CD14-positive monocyte (primary cell): ENCODE measurements around the gene QPCT. TPM values are rescaled to one million over a fixed set of nuclear protein-coding genes. Genes with fewer than 3 reads are reported as not detected.

ENCODE experiments used
- DNase-seq, 3 donors: peaks; one replicate each; pipeline ENCODE4 v3.0.0-alpha.2; 2011 to 2022
- H2AFZ ChIP-seq: 2 replicates; pipeline ENCODE4 v1.6.0; 2012; ENCODE audit warnings: mild to moderate bottlenecking, low read depth, low read length, inconsistent platforms; ENCODE audit not compliant: insufficient read depth, poor library complexity, severe bottlenecking
- H3K27ac ChIP-seq, 2 donors: 1 replicate in 1 of 2; 2 replicates in 1 of 2; pipeline ENCODE4 v1.5.1; 2012 to 2013; ENCODE audit warnings: low read length in 2 of 2, control low read depth in 1 of 2, inconsistent platforms in 1 of 2, low read depth in 1 of 2, mild to moderate bottlenecking in 1 of 2
- H3K27me3 ChIP-seq, 2 donors: one replicate each; pipeline versions ENCODE4 v1.6.0 to v1.6.1; 2011 to 2013; ENCODE audit warnings: low read length in 2 of 2; ENCODE audit not compliant: control insufficient read depth in 2 of 2, insufficient read depth in 2 of 2
- H3K36me3 ChIP-seq, 2 donors: replicated peaks in 1 of 2; 1 replicate in 1 of 2; 2 replicates in 1 of 2; pipeline versions ENCODE4 v1.5.1 to v1.6.1; 2012 to 2013; ENCODE audit warnings: low read length in 2 of 2, control low read depth in 1 of 2, inconsistent platforms in 1 of 2, mild to moderate bottlenecking in 1 of 2; ENCODE audit not compliant: insufficient read depth in 2 of 2, control insufficient read depth in 1 of 2
- H3K4me1 ChIP-seq, 2 donors: 1 replicate in 1 of 2; 2 replicates in 1 of 2; pipeline versions ENCODE4 v1.5.1 to v1.6.1; 2012 to 2013; ENCODE audit warnings: low read length in 2 of 2, control low read depth in 1 of 2, inconsistent platforms in 1 of 2, mild to moderate bottlenecking in 1 of 2, moderate library complexity in 1 of 2; ENCODE audit not compliant: insufficient read depth in 2 of 2, control insufficient read depth in 1 of 2
- H3K4me2 ChIP-seq: replicated peaks from 2 replicates; pipeline ENCODE3; 2012; ENCODE audit warnings: low read length, moderate library complexity, mild to moderate bottlenecking; ENCODE audit not compliant: poor library complexity, severe bottlenecking; ENCODE audit errors: extremely low read depth
- H3K4me3 ChIP-seq, 3 experiments: fragments of 200-600 bp in 1 of 3; sonication (generic) in 1 of 3; replicated peaks in 1 of 3; 1 replicate in 2 of 3; 2 replicates in 1 of 3; pipeline ENCODE4 v1.5.1; 2011 to 2013; ENCODE audit warnings: low read length in 3 of 3, mild to moderate bottlenecking in 3 of 3, control low read depth in 2 of 3, low read depth in 2 of 3, inconsistent platforms in 1 of 3, moderate library complexity in 1 of 3
- H3K79me2 ChIP-seq: 2 replicates; pipeline ENCODE4 v1.6.0; 2012; ENCODE audit warnings: mild to moderate bottlenecking, control low read depth, inconsistent platforms, low read length, moderate library complexity; ENCODE audit not compliant: insufficient read depth
- H3K9ac ChIP-seq: 2 replicates; pipeline ENCODE4 v1.6.0; 2017; ENCODE audit warnings: low read length, mild to moderate bottlenecking; ENCODE audit not compliant: insufficient read depth, poor library complexity, severe bottlenecking
- H3K9me3 ChIP-seq, 2 donors: replicated peaks in 1 of 2; 1 replicate in 1 of 2; 2 replicates in 1 of 2; pipeline versions ENCODE4 v1.5.1 to v1.6.1; 2012 to 2013; ENCODE audit warnings: low read length in 2 of 2, control low read depth in 1 of 2; ENCODE audit not compliant: control insufficient read depth in 1 of 2, insufficient read depth in 1 of 2
- H4K20me1 ChIP-seq: 2 replicates; pipeline ENCODE4 v1.6.0; 2012; ENCODE audit warnings: mild to moderate bottlenecking, low read length, control low read depth, moderate library complexity; ENCODE audit not compliant: insufficient read depth
- H3K27ac Mint-ChIP-seq, 7 donors: one replicate each; pipeline ENCODE4 v1.8.0; 2020; ENCODE audit warnings: mild to moderate bottlenecking in 7 of 7, mixed read lengths in 7 of 7, moderate library complexity in 6 of 7, inconsistent platforms in 2 of 7
- H3K27me3 Mint-ChIP-seq, 3 donors: one replicate each; pipeline ENCODE4 v1.8.0; 2021 to 2022; ENCODE audit warnings: low read depth in 3 of 3, mild to moderate bottlenecking in 3 of 3, mixed read lengths in 3 of 3, moderate library complexity in 3 of 3, inconsistent platforms in 1 of 3
- H3K36me3 Mint-ChIP-seq, 2 donors: one replicate each; pipeline ENCODE4 v1.8.0; 2020; ENCODE audit warnings: mixed read lengths in 2 of 2, inconsistent platforms in 1 of 2, mild to moderate bottlenecking in 1 of 2
- H3K4me1 Mint-ChIP-seq: one replicate; pipeline ENCODE4 v1.8.0; 2020; ENCODE audit warnings: mild to moderate bottlenecking, mixed read lengths
- H3K4me3 Mint-ChIP-seq, 2 donors: one replicate each; pipeline ENCODE4 v1.8.0; 2020; ENCODE audit warnings: mild to moderate bottlenecking in 2 of 2, mixed read lengths in 2 of 2, moderate library complexity in 1 of 2
- H3K9me3 Mint-ChIP-seq, 7 donors: one replicate each; pipeline ENCODE4 v1.8.0; 2020 to 2022; ENCODE audit warnings: mixed read lengths in 7 of 7, mild to moderate bottlenecking in 6 of 7, moderate library complexity in 6 of 7, inconsistent platforms in 2 of 7
- WGBS: methylation state at CpG from one replicate; pipeline ENCODE4 v1.1.5; 2013; ENCODE audit warnings: missing lambda C conversion rate; ENCODE audit not compliant: insufficient coverage; 5-methylcytosine and 5-hydroxymethylcytosine counted together
- intact Hi-C, 2 donors: fragments of 100-400 bp; cut with micrococcal nuclease; formaldehyde crosslinking; loops; one replicate each; pipeline versions ENCODE4 v1.15.0 to v1.15.1; 2023
- polyA plus RNA-seq, 3 donors: library from polyadenylated mRNA; depleted of rRNA in 1 of 3; unstranded in 2 of 3; stranded (reverse) in 1 of 3; fragments of 300-500 nt in 2 of 3; fragments of >200 nt in 1 of 3; fragmentation: Illumina TruSeq in 2 of 3; gene quantifications; 1 replicate in 2 of 3; 2 replicates in 1 of 3; pipeline ENCODE4 v1.2.3, GENCODE V29; 2012 to 2021
- TF ChIP-seq, protein P1 (sequence below): fragments of 200-600 bp; IDR thresholded peaks from one replicate; pipeline ENCODE4 v1.8.0; 2022; ENCODE audit warnings: antibody characterized with exemption, mild to moderate bottlenecking

QPCT gene
- polyA plus RNA-seq, 3 donors = 54.7 to 302 (median 272) TPM

DNA sequence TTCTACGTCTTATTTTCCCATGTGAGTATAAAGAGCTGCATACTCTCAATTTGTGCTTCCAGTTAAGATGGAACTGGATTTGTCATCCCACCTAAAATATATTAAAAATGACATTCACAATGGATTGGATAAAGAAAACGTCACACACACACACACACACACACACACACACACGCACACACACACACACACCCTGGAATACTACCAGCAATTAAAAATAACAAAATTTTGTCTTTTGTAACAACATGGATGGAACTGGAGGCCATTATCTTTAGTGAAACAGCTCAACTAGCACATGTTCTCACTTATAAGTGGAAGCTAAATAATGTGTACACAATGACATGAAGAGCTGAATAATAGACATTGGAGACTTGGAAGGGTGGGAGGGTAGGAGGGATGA is 3.8 kb upstream of the QPCT start:
- Mint-ChIP-seq H3K27me3 (peaks cover 2 to 3% (median 2%) of the 10 kb centered on the region in 3 donors), H3K9me3 (peaks cover 0 to 3% (median 0%) of the 10 kb centered on the region in 7 donors), H3K36me3 (no peaks in the 10 kb centered on the region), H3K4me3 (no peak overlapping the region), H3K4me1 (peaks cover 44% of the 10 kb centered on the region), H3K27ac (no peak overlapping the region)
- DNase-seq = no peak
- H2AFZ ChIP-seq = no peak overlapping the region
- intact Hi-C loops = no loop called here
- no peak overlapping the region for H3K4me3 ChIP-seq
- H3K4me2 ChIP-seq = no peak overlapping the region
- H3K27me3 ChIP-seq = no peaks in the 10 kb centered on the region
- H3K9ac ChIP-seq = no peak overlapping the region
- TF ChIP-seq, protein P1, sequence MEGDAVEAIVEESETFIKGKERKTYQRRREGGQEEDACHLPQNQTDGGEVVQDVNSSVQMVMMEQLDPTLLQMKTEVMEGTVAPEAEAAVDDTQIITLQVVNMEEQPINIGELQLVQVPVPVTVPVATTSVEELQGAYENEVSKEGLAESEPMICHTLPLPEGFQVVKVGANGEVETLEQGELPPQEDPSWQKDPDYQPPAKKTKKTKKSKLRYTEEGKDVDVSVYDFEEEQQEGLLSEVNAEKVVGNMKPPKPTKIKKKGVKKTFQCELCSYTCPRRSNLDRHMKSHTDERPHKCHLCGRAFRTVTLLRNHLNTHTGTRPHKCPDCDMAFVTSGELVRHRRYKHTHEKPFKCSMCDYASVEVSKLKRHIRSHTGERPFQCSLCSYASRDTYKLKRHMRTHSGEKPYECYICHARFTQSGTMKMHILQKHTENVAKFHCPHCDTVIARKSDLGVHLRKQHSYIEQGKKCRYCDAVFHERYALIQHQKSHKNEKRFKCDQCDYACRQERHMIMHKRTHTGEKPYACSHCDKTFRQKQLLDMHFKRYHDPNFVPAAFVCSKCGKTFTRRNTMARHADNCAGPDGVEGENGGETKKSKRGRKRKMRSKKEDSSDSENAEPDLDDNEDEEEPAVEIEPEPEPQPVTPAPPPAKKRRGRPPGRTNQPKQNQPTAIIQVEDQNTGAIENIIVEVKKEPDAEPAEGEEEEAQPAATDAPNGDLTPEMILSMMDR = no peak
- no peaks in the 10 kb centered on the region for H4K20me1 ChIP-seq
- no peaks in the 10 kb centered on the region for H3K36me3 ChIP-seq
- H3K27ac ChIP-seq = no peak overlapping the region
- H3K79me2 ChIP-seq = peaks cover 9% of the 10 kb centered on the region
- WGBS = no CpG with 5 or more reads among the region's 3 CpGs
- peaks cover 27 to 52% of the 10 kb centered on the region in 2 donors for H3K4me1 ChIP-seq
- no peaks in the 10 kb centered on the region for H3K9me3 ChIP-seq

DNA sequence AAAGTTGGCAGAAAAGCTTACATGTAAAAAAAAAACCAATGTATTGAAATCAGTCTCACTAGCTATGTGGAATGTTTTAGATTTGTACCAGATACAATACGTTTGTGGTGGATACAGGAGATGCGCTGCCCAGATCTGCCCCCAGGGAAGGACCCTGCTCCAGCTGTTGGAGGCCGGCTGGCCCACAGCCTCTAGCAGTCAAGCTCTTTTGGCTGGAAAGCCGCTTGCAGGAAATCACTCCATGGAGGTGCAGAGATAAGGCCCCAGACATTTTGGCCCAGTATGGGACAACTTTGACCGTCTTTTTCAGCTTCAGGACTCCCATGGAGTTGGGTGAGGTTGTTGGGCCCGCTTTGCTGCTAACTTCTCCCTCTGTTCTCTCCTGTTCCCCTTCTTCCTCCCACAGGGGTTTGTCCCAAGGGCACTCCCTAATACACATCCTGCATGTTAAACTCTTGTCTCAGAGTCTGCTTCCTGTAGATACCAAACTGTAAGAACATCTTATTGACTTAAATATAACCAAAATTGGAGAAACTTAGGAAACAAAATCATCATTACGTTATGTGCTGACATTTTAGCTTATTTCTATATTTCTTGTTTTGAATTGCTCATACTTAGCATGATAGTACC is 1.7 kb upstream of the QPCT start:
- Histone ChIP-seq H3K27me3 (no peaks in the 10 kb centered on the region), H3K79me2 (peaks cover 27% of the 10 kb centered on the region), H4K20me1 (no peaks in the 10 kb centered on the region), H2AFZ (no peak overlapping the region), H3K4me2 (no peak overlapping the region), H3K36me3 (no peaks in the 10 kb centered on the region), H3K9me3 (no peaks in the 10 kb centered on the region), H3K9ac (no peak overlapping the region), H3K27ac (no peak overlapping the region), H3K4me3 (no peak overlapping the region), H3K4me1 (peaks cover 44 to 60% of the 10 kb centered on the region in 2 donors)
- peaks cover 0 to 3% (median 0%) of the 10 kb centered on the region in 7 donors for H3K9me3 Mint-ChIP-seq
- peaks cover 51% of the 10 kb centered on the region for H3K4me1 Mint-ChIP-seq
- intact Hi-C loops = no loop called here
- peak overlapping the region in 1 of 2 donors; percentile 55 for H3K4me3 Mint-ChIP-seq
- no peak for DNase-seq
- 100% methylated on average over 3 of the region's 7 CpGs for WGBS
- H3K27me3 Mint-ChIP-seq = peaks cover 2 to 3% (median 2%) of the 10 kb centered on the region in 3 donors
- TF ChIP-seq, protein P1 = peak; percentile 2
- peak overlapping the region in 2 of 7 donors; percentile 41 to 42 for H3K27ac Mint-ChIP-seq
- H3K36me3 Mint-ChIP-seq = peaks cover 0 to 5% of the 10 kb centered on the region in 2 donors
